IMR-90 (cell line): ENCODE measurements around the gene PTPRK.
A peak's percentile ranks its signal among the peaks of the same experiment; 100 is the strongest.

Source experiments
- BHLHE40 ChIP-seq: fragments of 150-350 bp; IDR thresholded peaks from 2 replicates; pipeline ENCODE4 v1.6.1; 2016; ENCODE audit warnings: mild to moderate bottlenecking, low read depth, low read length
- CEBPB ChIP-seq: IDR thresholded peaks from 2 replicates; pipeline ENCODE4 v1.6.1; 2012; ENCODE audit warnings: low read depth, low read length, improper control_type of control experiment
- CTCF ChIP-seq: conservative IDR thresholded peaks from 2 replicates; pipeline ENCODE4 v1.5.1; 2012; ENCODE audit warnings: mild to moderate bottlenecking, low read depth, low read length, improper control_type of control experiment
- ELK1 ChIP-seq: fragments of 150-350 bp; IDR thresholded peaks from 2 replicates; pipeline ENCODE4 v1.6.1; 2016; ENCODE audit warnings: low read depth, mild to moderate bottlenecking, low read length, moderate library complexity, borderline replicate concordance
- FOS ChIP-seq: fragments of 150-350 bp; IDR thresholded peaks from 2 replicates; pipeline ENCODE4 v1.6.1; 2016; ENCODE audit warnings: low read depth, low read length
- MAFK ChIP-seq: IDR thresholded peaks from 2 replicates; pipeline ENCODE4 v1.6.1; 2012; ENCODE audit warnings: low read depth, low read length, improper control_type of control experiment
- MAZ ChIP-seq: IDR thresholded peaks from 2 replicates; pipeline ENCODE4 v1.6.1; 2012; ENCODE audit warnings: low read depth, mild to moderate bottlenecking, low read length, improper control_type of control experiment, moderate library complexity, borderline replicate concordance
- MXI1 ChIP-seq: IDR thresholded peaks from 2 replicates; pipeline ENCODE4 v1.6.1; 2012; ENCODE audit warnings: low read depth, mild to moderate bottlenecking, low read length, moderate library complexity, borderline replicate concordance
- POLR2A ChIP-seq: IDR thresholded peaks from 2 replicates; pipeline ENCODE4 v1.6.1; 2012; ENCODE audit warnings: mild to moderate bottlenecking, low read depth, low read length
- RAD21 ChIP-seq: IDR thresholded peaks from 2 replicates; pipeline ENCODE4 v1.6.1; 2012; ENCODE audit warnings: low read length, improper control_type of control experiment
- RCOR1 ChIP-seq: IDR thresholded peaks from 2 replicates; pipeline ENCODE4 v1.6.1; 2012; ENCODE audit warnings: mild to moderate bottlenecking, low read length, improper control_type of control experiment; ENCODE audit not compliant: insufficient replicate concordance
- RFX5 ChIP-seq: IDR thresholded peaks from 2 replicates; pipeline ENCODE4 v1.8.0; 2012; ENCODE audit warnings: low read depth, mild to moderate bottlenecking, low read length, moderate library complexity
- SMC3 ChIP-seq: fragments of 150-350 bp; IDR thresholded peaks from 2 replicates; pipeline ENCODE4 v1.6.1; 2016; ENCODE audit warnings: low read depth, mild to moderate bottlenecking, antibody characterized with exemption, low read length, moderate library complexity
- USF2 ChIP-seq: fragments of 150-350 bp; IDR thresholded peaks from 2 replicates; pipeline ENCODE4 v1.6.1; 2017; ENCODE audit warnings: mild to moderate bottlenecking, antibody characterized with exemption, low read length, low read depth

- TF ChIP-seq POLR2A = no peak
- no peak for TF ChIP-seq CTCF
- no peak for TF ChIP-seq USF2
- no peak for TF ChIP-seq ELK1
- TF ChIP-seq CEBPB = 0 out of 2 replicates have a peak, but pooled peaks have one; percentile 30
- TF ChIP-seq RCOR1 = no peak
- no peak for TF ChIP-seq BHLHE40
- no peak for TF ChIP-seq SMC3
- no peak for TF ChIP-seq MAZ
- TF ChIP-seq MXI1 = no peak
- TF ChIP-seq RAD21 = no peak
- TF ChIP-seq MAFK = no peak
- TF ChIP-seq RFX5 = no peak
- no peak for TF ChIP-seq FOS
Observed at GRCh38 chr6:128070406-128070805, 450.0 kb downstream of the PTPRK start.
